GM18511 (cell line): ENCODE results near the gene CLEC7A.

Source experiments
- ATAC-seq: cut with Tn5 transposase; IDR thresholded peaks from one replicate; pipeline ENCODE4 v1.9.1; 2021; ENCODE audit warnings: mild to moderate bottlenecking, moderate library complexity; ENCODE audit not compliant: unreplicated experiment

CLEC7A gene

DNA sequence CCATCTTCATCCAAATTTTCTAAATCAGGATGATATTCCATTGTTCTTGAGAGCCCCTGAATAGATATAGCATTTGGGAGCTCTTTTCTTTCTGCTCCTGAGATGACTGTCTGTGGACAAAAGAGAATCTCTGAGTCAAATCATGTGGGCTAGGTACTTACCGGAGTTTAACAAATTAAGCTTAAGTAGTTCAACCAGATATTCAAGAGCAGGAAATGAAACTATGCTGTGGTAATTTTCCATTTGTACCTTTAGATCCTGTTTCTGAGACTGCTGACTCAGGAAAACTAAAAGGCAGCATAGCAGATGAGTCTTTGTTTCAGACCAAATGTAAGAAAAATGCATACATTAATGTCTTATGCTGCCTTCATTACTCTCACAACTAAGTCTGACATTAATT lies at the start of gene CLEC7A:
Gene CLEC7A (minus strand): TSS at position 158 of the 400 bp plus-strand sequence. CDS start 117 bp downstream, at position 41.
- ATAC-seq, result peak; percentile 93

GRCh38 chr12:10179776-10180181 lies 49.8 kb upstream of the CLEC7A start:
- ATAC-seq, result no peak

- no peak for ATAC-seq
Measured at GRCh38 chr12:10178821-10179220, 48.8 kb upstream of the CLEC7A start, which contains the start of gene TMEM52B. TSS of gene TMEM52B (plus strand) at chr12:10179032. CDS start at chr12:10179575, 543 bp downstream.

GRCh38 chr12:10175846-10176636 lies 46.0 kb upstream of the CLEC7A start:
- ATAC-seq, result no peak

DNA sequence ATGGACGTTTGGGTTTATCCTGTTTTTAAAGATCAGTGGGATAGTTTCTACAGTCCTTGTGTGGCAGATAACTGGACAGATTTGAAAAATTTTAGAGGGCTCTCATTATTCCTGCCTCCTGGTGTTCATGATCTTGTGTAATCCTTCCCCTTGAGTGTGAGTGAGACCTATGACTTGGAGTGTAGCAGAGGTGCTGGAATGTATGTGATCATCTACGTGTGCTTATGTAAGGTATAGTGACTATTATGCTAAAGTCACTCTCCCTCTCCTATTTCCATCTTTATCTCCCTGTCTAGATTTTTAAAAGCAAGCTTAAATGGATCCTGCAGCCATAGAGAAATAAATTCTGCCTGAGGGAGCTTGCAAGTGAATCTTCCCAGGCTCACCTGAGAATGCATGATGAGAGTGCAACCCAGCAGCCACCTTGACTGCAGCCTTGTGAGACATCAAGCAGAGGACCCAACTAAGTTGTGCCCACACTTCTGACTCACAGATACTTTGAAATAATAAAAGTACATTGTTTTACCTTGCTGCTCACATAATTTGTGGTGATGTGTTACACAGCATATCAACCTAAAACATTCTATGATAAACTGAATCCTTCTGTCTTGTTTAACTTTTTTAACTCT lies 45.1 kb upstream of the CLEC7A start:
- no peak for ATAC-seq

DNA sequence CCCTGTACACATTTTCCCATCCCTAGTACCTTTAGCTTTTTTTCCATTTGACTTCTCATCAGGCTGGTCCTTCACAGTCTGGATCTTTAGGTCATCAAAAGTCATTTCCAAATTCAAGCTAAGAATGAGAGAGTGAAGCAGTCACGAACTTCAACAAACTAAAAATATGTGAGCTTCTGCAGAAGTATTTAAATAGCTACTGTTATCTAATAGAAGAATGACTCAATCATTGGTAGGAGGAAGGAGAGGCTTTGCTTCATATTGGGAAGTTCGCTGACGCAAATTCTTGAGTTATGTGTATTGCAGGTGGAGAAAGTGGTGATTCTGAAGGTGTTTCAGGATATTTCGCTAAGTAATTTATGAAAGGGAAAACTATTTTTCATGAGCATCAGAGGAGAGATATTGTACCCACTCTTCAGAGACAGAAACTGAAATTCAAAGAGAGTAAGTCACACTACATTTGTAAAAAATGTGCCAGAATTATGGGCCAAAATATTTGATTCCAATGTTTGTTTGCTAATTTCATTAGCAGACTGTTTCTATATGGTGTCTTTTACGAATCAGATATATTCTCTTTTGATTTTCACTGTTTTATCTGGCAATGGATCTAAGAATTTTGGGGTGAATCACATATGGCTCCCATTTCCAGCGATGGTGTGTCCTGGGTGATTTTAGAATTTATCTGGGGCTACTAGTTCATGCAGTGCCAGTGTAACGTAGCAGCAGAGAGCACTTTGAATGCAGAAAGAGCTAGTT lies 42.2 kb upstream of the CLEC7A start, which contains the start of gene OLR1:
Gene OLR1 (minus strand): TSS at position 160 of the 756 bp plus-strand sequence. CDS start 55 bp downstream, at position 105.
- no peak for ATAC-seq

GRCh38 chr12:10170216-10170615 lies 40.2 kb upstream of the CLEC7A start:
- no peak for ATAC-seq

- ATAC-seq, result no peak
Measured at GRCh38 chr12:10169104-10169503, 39.1 kb upstream of the CLEC7A start.

DNA sequence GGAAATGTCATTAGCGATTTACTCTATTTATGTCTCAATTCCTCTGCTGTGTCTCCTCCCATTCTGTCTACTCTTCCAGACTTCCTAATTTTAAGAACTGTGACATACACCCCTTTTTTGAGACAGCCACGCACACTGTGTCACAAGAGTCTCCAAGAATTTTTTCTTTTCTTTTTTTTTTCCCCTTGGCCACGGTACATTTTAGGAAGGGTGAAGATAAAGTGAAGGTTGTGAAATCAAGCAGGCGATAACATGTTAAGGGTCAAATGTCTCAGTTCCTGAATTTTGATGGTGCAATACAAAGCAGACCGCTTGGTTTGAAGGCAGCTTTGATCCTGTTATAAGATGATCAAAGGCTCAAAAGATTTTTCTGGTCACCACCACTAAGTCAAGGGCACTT lies 37.6 kb upstream of the CLEC7A start:
- ATAC-seq, result no peak

DNA sequence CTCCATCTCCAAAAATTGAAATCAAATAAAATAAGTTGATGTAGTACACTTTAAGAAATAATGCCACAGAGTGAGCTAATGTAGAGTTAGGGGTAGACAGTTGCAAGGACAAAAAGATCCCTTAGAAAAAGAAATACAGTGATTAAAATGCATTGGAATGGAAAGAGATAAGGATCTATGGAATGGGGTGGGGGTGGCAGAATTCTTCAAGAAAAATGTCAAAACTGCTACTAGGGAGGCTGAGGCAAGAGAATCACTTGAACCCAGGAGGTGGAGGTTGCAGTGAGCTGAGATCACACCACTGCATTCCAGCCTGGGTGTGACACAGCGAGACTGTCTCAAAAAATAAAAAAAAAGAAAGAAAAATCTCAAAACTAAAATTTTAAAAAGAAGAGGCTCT lies 35.4 kb upstream of the CLEC7A start:
- no peak for ATAC-seq

DNA sequence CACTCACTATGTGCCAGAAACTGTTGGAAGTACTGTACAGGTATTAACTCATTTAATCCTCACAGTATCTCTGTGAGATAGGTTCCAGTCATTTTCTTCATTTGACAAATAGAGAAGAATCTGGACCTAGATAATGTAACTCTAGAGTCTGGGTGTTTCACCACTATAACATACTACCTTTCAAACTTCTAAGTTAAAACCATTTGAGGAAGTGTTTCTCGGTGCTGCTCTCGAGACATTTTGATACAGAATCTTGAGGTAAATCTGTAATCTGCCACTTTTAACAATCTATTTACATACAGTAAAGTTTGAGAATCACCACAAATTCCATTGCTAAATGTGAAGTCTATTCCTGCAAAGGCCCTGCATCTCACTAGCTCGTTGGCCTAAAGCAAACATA lies 33.1 kb upstream of the CLEC7A start:
- no peak for ATAC-seq

GRCh38 chr12:10160617-10161385 lies 30.8 kb upstream of the CLEC7A start:
- no peak for ATAC-seq

DNA sequence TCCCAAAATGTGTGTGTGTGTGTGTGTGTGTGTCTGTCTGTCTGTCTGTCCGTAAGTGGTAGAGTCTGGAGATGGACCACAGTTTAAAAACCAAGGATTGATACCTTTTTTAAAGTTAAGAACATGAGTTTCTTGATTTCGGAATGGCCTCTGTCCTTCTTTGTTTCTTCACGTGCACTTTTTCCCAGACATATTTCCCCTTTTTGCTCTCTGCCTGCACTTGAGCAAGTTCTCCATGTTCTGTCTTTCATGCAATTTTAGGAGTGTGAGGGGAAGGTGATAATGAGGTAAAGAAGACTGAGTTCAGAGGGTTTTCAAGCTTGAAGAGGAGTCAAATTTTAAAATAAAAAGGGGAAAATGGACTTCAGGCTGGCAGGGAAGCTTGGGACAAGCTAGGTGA lies 29.3 kb upstream of the CLEC7A start:
- no peak for ATAC-seq

DNA sequence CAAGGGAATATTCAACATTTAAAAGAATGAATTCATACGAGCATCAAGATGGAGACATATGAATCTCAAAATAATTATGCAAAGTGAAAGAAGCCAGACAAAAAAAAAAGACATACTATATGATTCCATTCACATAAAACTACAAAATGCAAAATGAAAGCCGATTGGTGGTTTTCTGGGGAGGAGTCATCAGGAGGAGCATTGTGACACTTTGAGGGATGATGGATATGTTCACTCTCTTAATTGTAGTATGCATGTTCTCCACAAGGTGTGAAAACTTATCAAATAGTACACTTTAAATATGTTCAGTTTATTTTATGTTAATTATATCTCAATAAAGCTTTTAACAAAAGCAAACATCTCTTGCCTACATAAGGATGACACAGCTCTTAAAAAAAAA lies 28.4 kb upstream of the CLEC7A start:
- no peak for ATAC-seq

GRCh38 chr12:10155966-10156365 lies 26.0 kb upstream of the CLEC7A start:
- no peak for ATAC-seq

DNA sequence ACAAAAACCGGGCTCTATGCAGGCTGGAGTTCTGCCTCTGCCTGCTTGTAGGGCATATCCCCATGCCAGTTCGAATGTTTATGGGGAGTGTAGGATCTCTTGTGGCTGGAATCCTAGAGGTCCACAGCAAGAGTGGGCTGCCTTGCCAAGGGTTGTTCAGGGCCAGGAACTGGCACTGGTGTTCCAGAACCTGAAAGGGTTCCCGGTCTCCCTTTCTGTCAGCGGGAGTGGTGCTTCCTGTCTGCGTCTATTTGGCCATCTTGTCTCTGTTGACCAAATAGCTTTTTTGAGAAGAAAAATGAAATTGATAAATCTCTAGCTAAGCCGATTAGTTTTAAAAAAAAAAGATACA lies 24.1 kb upstream of the CLEC7A start:
- peak; percentile 13 for ATAC-seq

DNA sequence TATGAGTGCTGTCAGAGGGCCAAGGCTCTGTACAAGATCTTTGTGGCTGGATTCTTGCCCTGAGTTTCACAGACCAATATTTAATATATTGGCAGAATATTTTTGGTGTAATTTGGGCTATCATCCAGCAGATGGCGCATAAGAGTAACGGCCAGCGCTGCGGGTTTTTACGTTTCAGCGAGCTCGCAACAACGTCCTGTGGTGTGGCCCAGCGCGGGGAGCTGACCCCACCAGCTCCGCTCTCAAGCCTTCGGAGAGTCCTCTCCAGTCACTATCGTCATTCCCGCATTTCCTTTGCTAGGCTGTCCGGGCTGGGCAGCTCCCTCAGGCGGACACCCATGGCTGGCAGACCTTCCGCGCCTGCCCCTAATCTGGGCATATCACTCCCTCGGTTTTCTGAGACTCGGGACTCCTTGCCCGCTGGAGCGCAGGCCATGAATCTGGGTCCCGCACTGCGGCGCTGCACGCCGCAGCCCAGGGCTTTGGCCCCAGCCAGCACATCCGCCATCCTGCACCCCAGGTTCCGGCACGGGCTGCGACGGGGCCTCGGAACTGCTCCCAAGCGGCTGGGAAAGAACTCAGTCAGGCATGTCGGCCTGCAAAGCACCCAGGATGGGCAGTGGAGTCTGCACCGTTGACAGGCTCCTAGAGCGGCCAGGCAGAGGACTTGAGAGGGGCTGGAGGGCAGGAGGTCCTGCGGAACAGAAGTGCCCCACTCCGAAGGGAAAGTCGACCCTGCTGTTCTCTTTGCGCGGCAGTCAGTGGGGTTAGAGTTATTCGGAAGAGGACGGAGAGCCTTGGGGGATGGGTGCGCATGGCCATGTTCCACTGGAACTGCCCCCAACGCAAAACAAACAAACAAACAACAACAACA lies 23.5 kb upstream of the CLEC7A start:
- ATAC-seq, result peak; percentile 71

- ATAC-seq, result no peak
Measured at GRCh38 chr12:10151621-10152020, 21.6 kb upstream of the CLEC7A start.

- ATAC-seq, result peak; percentile 83
Measured at GRCh38 chr12:10147714-10148403, 17.9 kb upstream of the CLEC7A start.
